Upper lobe of left lung (tissue), 4 donors: ENCODE results near the gene VSTM2B.

ENCODE experiments used
- CTCF ChIP-seq, 6 experiments: fragments of 450-650 bp in 4 of 6; fragments of 200-600 bp in 2 of 6; sonication (generic) in 2 of 6; IDR thresholded peaks; one replicate each; pipeline ENCODE4 v1.5.1; 2016 to 2019; ENCODE audit warnings: antibody characterized with exemption in 6 of 6
- POLR2A ChIP-seq, 4 donors: fragments of 450-650 bp; IDR thresholded peaks; one replicate each; pipeline ENCODE4 v1.5.1; 2016 to 2017; ENCODE audit warnings: antibody characterized with exemption in 4 of 4, mild to moderate bottlenecking in 2 of 4

DNA sequence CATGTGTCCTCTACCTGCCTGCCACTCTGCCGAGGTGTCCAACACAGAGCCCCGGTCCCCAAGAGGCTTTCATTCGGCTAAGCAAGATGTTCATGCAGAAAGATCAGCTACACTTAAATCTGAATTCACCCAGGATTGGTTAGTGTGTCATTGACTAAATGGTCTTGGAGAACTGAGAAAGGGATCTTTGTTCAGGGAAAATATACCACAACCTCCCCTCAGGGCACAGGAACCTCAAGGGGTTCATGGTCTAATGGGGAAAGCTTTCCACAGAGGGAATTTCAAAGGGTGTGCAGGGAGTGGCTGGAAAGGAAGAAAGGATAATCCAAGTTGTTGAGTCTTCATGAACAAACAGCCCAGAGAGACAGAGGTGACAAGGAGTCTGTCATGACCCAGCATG lies 65.9 kb downstream of the VSTM2B start:
- TF ChIP-seq POLR2A (IDR thresholded peaks at IDR 0.05) (no peak), CTCF (IDR thresholded peaks at IDR 0.05) (no peak)
